Fibroblast of lung (primary cell): ENCODE measurements around the gene NPFFR1.

Source experiments
- CTCF ChIP-seq, 2 donors: IDR thresholded peaks in 1 of 2; conservative IDR thresholded peaks in 1 of 2; 1 replicate in 1 of 2; 2 replicates in 1 of 2; pipeline ENCODE4 v1.5.1; 2011 to 2012; ENCODE audit warnings: low read length in 2 of 2, control low read depth in 1 of 2, inconsistent platforms in 1 of 2, low read depth in 1 of 2, mild to moderate bottlenecking in 1 of 2
- EZH2 ChIP-seq: IDR thresholded peaks from 2 replicates; pipeline ENCODE4 v1.5.1; 2012; ENCODE audit warnings: low read length, control low read depth, mild to moderate bottlenecking; ENCODE audit errors: missing control alignments

DNA sequence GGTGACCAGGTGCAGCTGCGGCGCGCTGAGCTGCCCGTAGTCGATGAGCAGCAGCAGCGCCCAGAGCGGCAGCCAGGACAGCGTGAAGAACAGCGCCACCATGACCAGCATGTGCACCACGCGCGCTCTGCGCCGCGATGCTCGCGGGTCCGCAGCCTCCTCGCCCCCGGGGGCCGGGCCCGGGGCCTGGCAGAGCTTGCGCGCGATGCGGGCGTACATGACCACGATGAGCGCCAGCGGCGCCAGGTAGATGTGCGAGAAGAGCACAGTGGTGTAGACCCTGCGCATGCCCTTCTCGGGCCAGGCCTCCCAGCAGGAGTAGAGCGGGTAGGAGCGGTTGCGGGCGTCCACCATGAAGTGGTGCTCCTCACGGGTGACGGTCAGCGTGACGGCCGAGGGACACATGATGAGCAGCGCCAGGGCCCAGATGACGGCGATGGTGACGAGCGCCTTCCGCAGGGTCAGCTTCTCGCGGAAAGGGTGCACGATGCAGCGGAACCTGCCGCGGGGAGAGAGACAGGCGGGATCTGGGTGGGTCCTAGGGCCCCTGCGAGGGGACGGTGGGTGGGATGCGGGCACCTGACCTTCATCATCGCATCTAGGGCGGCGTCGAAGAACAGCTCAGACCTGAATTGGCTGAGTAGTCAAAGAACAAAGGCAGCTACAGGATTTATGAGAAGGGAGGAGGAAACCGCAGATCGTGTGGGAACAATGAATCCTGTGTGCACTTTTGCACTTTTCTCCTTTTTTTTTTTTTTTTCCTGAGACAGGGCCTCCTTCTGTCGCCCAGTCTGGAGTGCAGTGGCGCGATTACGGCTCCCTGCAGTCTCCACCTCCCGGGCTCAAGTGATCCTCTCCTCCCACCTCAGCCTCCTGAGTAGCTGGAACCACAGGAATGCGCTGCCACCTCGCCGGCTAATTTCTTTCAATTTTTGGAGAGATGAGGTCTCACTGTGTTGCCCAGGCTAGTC lies 28.2 kb downstream of the NPFFR1 start:
- TF ChIP-seq CTCF (conservative IDR thresholded peaks at IDR 0.05 in 1 of 2, IDR thresholded peaks at IDR 0.05 in 1 of 2; ENCODE audit: low read depth in 1 of 2, low read length in 2 of 2) (no peak), EZH2 (no peak)
